ENCODE results near the gene SLFNL1. TPM values are rescaled to one million over a fixed set of nuclear protein-coding genes. Genes with fewer than 3 reads are reported as not detected.

The SLFNL1 gene
- total RNA-seq, 2 experiments from 2014 or later, result 0.49 to 0.82 TPM

- TF ChIP-seq CTCF (conservative IDR thresholded peaks at IDR 0.05; ENCODE audit: low read length) (no peak), EZH2phosphoT487 (IDR thresholded peaks at IDR 0.05; ENCODE audit: borderline replicate concordance, low read depth, low read length) (no peak)
- no peak overlapping the region for H3K4me3 ChIP-seq (ENCODE audit: low read depth, low read length, poor library complexity, severe bottlenecking)
- POLR2A ChIA-PET, result no interaction called here
Measured at GRCh38 chr1:41020109-41020576, 1.4 kb downstream of the SLFNL1 start.

DNA sequence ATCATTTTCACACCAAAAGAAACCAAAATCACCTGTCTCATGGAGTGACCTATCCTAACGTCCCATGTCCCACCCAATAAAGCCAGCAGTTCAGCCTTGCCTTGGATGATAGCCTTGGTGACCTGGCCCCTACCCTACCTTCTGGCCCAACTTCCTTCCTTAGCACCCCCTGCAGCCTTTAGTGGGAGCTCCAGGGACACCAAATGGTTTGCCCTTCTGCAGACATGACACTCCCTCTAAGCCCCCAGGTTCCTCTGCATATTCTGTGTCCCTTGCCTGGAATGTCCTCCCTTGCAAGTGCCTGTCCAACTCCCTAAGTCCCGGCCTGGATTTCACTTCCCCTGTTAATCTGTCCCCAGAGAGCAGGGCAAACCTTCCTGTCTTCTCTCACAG is 2.2 kb downstream of the SLFNL1 start:
- Histone ChIP-seq H3K4me3 (ENCODE audit: low read depth, low read length, poor library complexity, severe bottlenecking) (no peak overlapping the region), H3K27ac (ENCODE audit: low read depth, low read length, poor library complexity, severe bottlenecking) (no peak overlapping the region), H4K20me1 (ENCODE audit: insufficient read depth, low read length) (no peaks in the 10 kb centered on the region), H3K79me2 (ENCODE audit: insufficient read depth, low read depth, low read length) (no peaks in the 10 kb centered on the region), H3K9me2 (ENCODE audit: insufficient read depth, low read length) (no peaks in the 10 kb centered on the region), H3K36me3 (ENCODE audit: insufficient read depth, low read length) (peaks cover 51% of the 10 kb centered on the region), H3K4me2 (ENCODE audit: low read length) (no peak overlapping the region), H3K4me1 (ENCODE audit: insufficient read depth, low read length, poor library complexity, severe bottlenecking) (peaks cover 13% of the 10 kb centered on the region), H2AFZ (ENCODE audit: low read length) (no peak overlapping the region), H3K9me3 (ENCODE audit: low read length) (no peaks in the 10 kb centered on the region)
- TSS peak; percentile 18 for BruUV-seq (replicated peaks)
- TF ChIP-seq CTCF (conservative IDR thresholded peaks at IDR 0.05; ENCODE audit: low read length), result no peak
- TF ChIP-seq EZH2phosphoT487 (IDR thresholded peaks at IDR 0.05; ENCODE audit: borderline replicate concordance, low read depth, low read length), result no peak
- no peak for DNase-seq (ENCODE audit: low spot score)
- CTCF ChIA-PET (ENCODE audit: unreplicated experiment), result interaction anchor here (0.7 kb wide), 1 partner anchor 647 kb away, joined by 5 read pairs; no protein-coding TSS in a partner anchor
- intact Hi-C loops (cut with micrococcal nuclease; ENCODE audit: unreplicated experiment), result no loop called here
- POLR2A ChIA-PET, result no interaction called here

More at GRCh38 chr1:41020109-41020576, 1.4 kb downstream of the SLFNL1 start:
- H3K9me3 ChIP-seq (ENCODE audit: low read length), result no peaks in the 10 kb centered on the region
- H3K4me2 ChIP-seq (ENCODE audit: low read length), result no peak overlapping the region
- DNase-seq (ENCODE audit: low spot score), result no peak
- intact Hi-C loops (cut with micrococcal nuclease; ENCODE audit: unreplicated experiment), result loop anchor here (10.0 kb wide), 1 partner anchor 225 kb away; the partner anchor contains the start of gene SCMH1
- H3K4me1 ChIP-seq (ENCODE audit: insufficient read depth, low read length, poor library complexity, severe bottlenecking), result peaks cover 5% of the 10 kb centered on the region
- no peaks in the 10 kb centered on the region for H4K20me1 ChIP-seq (ENCODE audit: insufficient read depth, low read length)
- CTCF ChIA-PET (ENCODE audit: unreplicated experiment), result no interaction called here
- no TSS peak for BruUV-seq (replicated peaks)
- H3K9me2 ChIP-seq (ENCODE audit: insufficient read depth, low read length), result no peaks in the 10 kb centered on the region
- H3K27ac ChIP-seq (ENCODE audit: low read depth, low read length, poor library complexity, severe bottlenecking), result no peak overlapping the region
- H3K79me2 ChIP-seq (ENCODE audit: insufficient read depth, low read depth, low read length), result no peaks in the 10 kb centered on the region
- peaks cover 44% of the 10 kb centered on the region for H3K36me3 ChIP-seq (ENCODE audit: insufficient read depth, low read length)
- H2AFZ ChIP-seq (ENCODE audit: low read length), result no peak overlapping the region

DNA sequence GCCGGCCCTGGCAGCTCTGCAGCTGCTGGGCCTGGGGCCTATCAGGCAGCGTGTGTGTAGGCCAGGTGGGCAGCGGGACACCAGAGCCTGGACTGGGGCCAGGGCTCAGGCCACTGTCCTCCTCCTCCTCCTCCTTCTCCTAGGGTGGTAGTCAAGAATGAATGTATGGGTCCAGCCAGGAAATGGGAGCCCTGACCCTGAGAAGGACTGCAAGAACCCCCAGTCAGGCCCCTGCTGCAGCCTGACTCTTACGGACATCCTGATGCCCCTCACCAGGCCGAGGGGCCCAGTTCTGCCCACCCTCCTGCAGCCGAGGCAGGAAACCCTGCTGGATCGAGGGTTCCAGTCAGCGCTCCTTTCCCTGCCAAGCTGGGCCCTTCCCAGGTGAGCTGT is 3.5 kb downstream of the SLFNL1 start:
- Histone ChIP-seq H3K4me2 (ENCODE audit: low read length) (no peak overlapping the region), H4K20me1 (ENCODE audit: insufficient read depth, low read length) (no peaks in the 10 kb centered on the region), H3K4me1 (ENCODE audit: insufficient read depth, low read length, poor library complexity, severe bottlenecking) (peaks cover 13% of the 10 kb centered on the region), H3K4me3 (ENCODE audit: low read depth, low read length, poor library complexity, severe bottlenecking) (no peak overlapping the region), H3K27ac (ENCODE audit: low read depth, low read length, poor library complexity, severe bottlenecking) (no peak overlapping the region), H3K79me2 (ENCODE audit: insufficient read depth, low read depth, low read length) (no peaks in the 10 kb centered on the region), H3K36me3 (ENCODE audit: insufficient read depth, low read length) (peaks cover 65% of the 10 kb centered on the region), H3K9me2 (ENCODE audit: insufficient read depth, low read length) (no peaks in the 10 kb centered on the region), H3K9me3 (ENCODE audit: low read length) (no peaks in the 10 kb centered on the region), H2AFZ (ENCODE audit: low read length) (no peak overlapping the region)
- intact Hi-C loops (cut with micrococcal nuclease; ENCODE audit: unreplicated experiment), result no loop called here
- CTCF ChIA-PET (ENCODE audit: unreplicated experiment), result no interaction called here
- DNase-seq (ENCODE audit: low spot score), result no peak
- TF ChIP-seq CTCF (conservative IDR thresholded peaks at IDR 0.05; ENCODE audit: low read length) (no peak), EZH2phosphoT487 (IDR thresholded peaks at IDR 0.05; ENCODE audit: borderline replicate concordance, low read depth, low read length) (no peak)
- POLR2A ChIA-PET, result no interaction called here
- BruUV-seq (replicated peaks), result no TSS peak

All from OCI-LY7 (cell line).